Epithelial cell of esophagus (primary cell): ENCODE measurements around the gene CALY.

Experiments
- DNase-seq: peaks from one replicate; pipeline ENCODE4 v3.0.0; 2010; ENCODE audit warnings: low read depth
- H3K4me3 ChIP-seq: 2 replicates; pipeline ENCODE4 v1.5.1; 2011; ENCODE audit warnings: mild to moderate bottlenecking, low read length, control low read depth
- CTCF ChIP-seq: IDR thresholded peaks from 2 replicates; pipeline ENCODE4 v1.5.1; 2011; ENCODE audit warnings: low read depth, mild to moderate bottlenecking, low read length, control low read depth, inconsistent platforms; ENCODE audit not compliant: insufficient read depth; ENCODE audit errors: missing control alignments

The CALY gene

DNA sequence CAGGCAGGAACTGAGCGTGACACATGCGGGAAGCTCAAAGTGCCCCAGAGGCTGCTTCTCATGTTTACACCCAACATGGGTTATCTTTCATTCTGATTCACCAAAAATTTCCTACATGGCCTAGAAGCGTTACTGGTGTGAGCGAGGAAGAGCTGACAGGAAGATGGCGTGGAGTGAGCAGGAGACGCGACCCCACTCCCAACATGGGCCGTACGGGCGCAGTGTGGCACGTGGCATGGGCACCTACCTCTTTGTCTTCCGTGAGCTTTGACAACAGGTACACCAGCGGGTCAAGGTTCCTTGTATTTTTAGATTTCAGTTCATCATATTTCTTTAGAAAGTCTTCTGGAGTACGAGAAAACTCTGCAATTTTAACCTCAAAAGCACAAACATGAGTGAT lies 37.0 kb downstream of the CALY start:
- no peak for TF ChIP-seq CTCF
- DNase-seq, result no peak
- no peak overlapping the region for H3K4me3 ChIP-seq

DNA sequence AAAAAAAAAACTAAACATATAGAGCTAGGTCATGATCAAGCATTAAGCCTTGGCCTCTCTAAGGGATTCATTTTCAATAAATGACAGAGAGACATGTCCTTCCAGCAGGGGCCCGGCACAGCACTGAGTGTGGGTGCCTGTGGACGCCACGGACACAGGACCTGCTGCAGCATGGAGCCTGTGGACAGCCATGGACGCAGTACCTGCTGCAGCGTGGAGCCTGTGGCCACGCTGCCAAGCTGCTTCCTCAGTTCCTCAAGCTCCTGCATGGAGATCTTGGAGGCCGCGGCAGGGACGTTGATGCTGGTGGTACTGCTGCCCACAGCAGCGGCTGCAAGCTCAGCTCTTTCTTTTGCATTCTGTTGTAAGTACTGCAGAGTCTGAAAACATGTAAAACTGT lies 37.5 kb downstream of the CALY start:
- DNase-seq, result no peak
- H3K4me3 ChIP-seq, result no peak overlapping the region
- TF ChIP-seq CTCF, result no peak

GRCh38 chr10:133298466-133298865 lies 38.2 kb downstream of the CALY start:
- no peak for DNase-seq
- TF ChIP-seq CTCF, result no peak
- H3K4me3 ChIP-seq, result no peak overlapping the region

DNA sequence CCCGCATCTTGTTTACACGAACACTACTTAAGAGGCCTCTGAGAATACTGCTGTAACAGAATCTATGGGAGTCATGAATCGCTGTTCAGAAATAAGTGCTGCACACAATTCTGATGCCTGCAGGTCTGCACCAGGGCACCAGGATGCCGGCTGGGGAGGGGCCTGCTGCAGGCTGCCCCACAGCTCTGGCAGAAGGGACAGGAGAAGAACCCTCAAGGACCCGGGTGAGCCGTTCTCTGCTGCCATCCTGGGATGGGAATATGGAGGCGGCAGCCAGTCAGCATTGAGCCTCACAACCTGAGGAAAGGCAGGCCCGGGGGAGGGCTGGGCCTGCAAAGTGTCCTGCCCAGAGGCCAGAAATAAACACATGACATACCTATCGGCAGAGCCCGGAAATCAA lies 39.2 kb downstream of the CALY start:
- H3K4me3 ChIP-seq, result no peak overlapping the region
- TF ChIP-seq CTCF, result no peak
- DNase-seq, result no peak

GRCh38 chr10:133295426-133296320 lies 41.0 kb downstream of the CALY start:
- no peak overlapping the region for H3K4me3 ChIP-seq
- DNase-seq, result no peak
- TF ChIP-seq CTCF, result no peak

DNA sequence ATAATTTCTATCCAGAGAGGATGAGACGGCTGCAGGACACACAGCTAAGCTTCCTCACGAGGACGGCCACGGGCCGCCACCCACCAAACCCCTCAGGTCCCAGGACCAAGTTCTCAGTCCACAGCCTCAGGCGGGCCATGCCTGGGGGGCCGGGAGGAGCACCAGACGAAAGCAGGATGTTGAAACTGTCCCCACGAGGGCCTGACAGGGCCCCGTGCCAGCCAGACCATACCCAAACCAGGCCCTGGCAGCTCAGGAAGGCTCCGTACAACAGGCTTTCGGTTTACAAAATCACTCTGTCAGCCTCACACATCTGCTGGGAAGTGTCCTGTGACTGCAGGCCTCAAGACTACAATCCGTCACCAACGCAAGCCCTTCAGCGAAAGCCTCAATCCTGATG lies 42.5 kb downstream of the CALY start:
- DNase-seq, result no peak
- no peak for TF ChIP-seq CTCF
- H3K4me3 ChIP-seq, result no peak overlapping the region

DNA sequence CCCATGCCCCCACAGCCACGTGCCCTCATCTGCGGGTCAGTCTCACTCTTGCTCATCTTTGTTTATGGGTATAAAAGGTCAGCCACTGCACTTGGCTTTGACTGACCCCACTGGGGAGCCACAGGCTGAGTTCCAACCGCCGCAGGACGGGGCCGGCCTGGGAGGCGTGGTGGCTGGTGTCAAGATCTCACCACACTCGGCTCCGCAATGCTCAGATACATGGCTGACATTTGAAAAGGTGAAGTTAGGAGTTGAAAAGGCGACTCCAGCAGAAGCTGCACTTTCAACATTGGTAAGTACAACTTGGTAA lies 42.9 kb downstream of the CALY start:
- TF ChIP-seq CTCF, result no peak
- H3K4me3 ChIP-seq, result no peak overlapping the region
- DNase-seq, result no peak
